Cardiac muscle cell (in vitro differentiated cells and primary cell): ENCODE results near the gene SORD. TPM values are rescaled to one million over a fixed set of nuclear protein-coding genes. Genes with fewer than 3 reads are reported as not detected.
"Not testable (repeated sequence)": the region's sequence is repeated elsewhere in the genome, so short reads cannot be mapped to it uniquely, and the experiment has no call there.

Experiments
- DNase-seq, 2 donors: peaks; one replicate each; pipeline versions ENCODE4 v3.0.0 to v3.0.0-alpha.2; 2010 to 2017; ENCODE audit warnings: low read depth in 1 of 2, low spot score in 1 of 2
- H3K27ac ChIP-seq: fragments of 200-600 bp; sonication (generic); 2 replicates; pipeline ENCODE4 v1.5.1; 2016
- H3K27me3 ChIP-seq: fragments of 200-600 bp; sonication (generic); 2 replicates; pipeline ENCODE4 v1.6.0; 2016; ENCODE audit warnings: control low read depth
- H3K36me3 ChIP-seq: fragments of 200-600 bp; sonication (generic); 2 replicates; pipeline ENCODE4 v1.5.1; 2016; ENCODE audit warnings: control low read depth
- H3K4me1 ChIP-seq: fragments of 200-600 bp; sonication (generic); 2 replicates; pipeline ENCODE4 v1.8.1; 2017; ENCODE audit warnings: low read depth, mild to moderate bottlenecking, mixed run types
- H3K4me3 ChIP-seq: fragments of 200-600 bp; sonication (generic); 2 replicates; pipeline ENCODE4 v1.5.1; 2016; ENCODE audit warnings: mild to moderate bottlenecking
- H3K9me3 ChIP-seq: fragments of 200-600 bp; sonication (generic); 2 replicates; pipeline ENCODE4 v1.5.1; 2017; ENCODE audit warnings: low read depth, mild to moderate bottlenecking, control low read depth
- polyA plus RNA-seq: library from polyadenylated mRNA; unstranded; fragments of >200 nt; fragmentation: Nextera tagmentation; extraction: Ambion mirVana; gene quantifications from 2 replicates; pipeline ENCODE4 v1.2.1, GENCODE V29; 2016
- total RNA-seq: library from RNA; depleted of rRNA; stranded (reverse); fragments of >200 nt; gene quantifications from 2 replicates; pipeline ENCODE4 v1.2.3, GENCODE V29; 2016
- TF ChIP-seq, protein P1 (sequence below): IDR thresholded peaks from 2 replicates; pipeline ENCODE4 v1.5.1; 2012; ENCODE audit warnings: low read depth, mild to moderate bottlenecking, low read length

The SORD gene
- total and polyA plus RNA-seq, 2 experiments from 2014 or later, result 58.3 to 67.2 TPM

DNA sequence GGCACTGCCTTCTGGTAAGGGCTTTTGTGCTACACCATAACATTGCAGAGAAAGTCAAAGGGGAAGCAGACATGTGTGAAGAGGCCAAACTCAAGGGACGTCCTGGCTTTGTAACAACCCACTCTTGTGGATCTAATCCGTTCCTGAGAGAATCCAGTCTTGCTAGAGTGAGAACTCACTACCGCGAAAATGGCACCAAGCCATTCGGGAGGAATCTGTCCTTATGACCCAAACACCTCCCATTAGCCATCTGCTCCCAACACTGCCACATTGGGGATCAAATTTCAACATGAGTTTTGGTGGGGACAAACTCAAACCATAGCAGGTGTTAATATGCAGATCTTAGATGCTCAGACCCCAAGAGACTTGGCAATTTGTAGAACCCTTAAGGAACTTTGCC, 56.2 kb downstream of the SORD start:
- H3K9me3 ChIP-seq, DNase-seq, H3K36me3 ChIP-seq, H3K4me3 ChIP-seq, H3K27me3 ChIP-seq, H3K27ac ChIP-seq, H3K4me1 ChIP-seq: not testable (repeated sequence)

DNA sequence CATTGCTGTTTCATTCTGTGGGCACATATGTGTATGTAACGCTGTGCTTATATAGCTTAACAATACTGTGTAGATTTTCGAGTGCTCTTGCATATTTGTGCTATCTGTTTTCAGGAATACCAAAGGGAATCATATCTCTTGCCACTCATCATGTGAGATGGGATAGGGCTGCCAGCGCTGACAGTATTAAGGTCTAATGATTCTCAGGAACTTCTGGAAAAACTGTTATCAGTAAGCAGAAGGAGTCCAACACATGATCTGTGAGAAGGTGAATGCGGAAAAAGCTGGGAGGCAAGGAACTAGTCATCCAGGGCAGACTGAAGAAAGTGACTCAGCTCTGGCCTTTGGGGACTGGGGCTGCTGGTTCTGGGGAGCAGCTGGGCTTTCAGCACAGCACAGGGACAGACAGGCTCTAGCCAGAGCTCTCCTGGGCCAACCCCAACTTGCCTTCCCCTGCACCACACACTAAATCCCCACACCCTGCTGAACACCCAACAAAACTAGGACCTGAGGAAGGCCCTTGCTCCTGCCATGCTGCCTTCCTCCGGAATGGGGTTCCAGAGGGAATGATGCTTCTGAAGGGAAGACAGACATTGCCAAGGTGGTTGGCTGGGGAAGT, 56.7 kb downstream of the SORD start:
- H3K27ac ChIP-seq, H3K36me3 ChIP-seq, H3K27me3 ChIP-seq, DNase-seq, H3K9me3 ChIP-seq, H3K4me1 ChIP-seq, H3K4me3 ChIP-seq: not testable (repeated sequence)

DNA sequence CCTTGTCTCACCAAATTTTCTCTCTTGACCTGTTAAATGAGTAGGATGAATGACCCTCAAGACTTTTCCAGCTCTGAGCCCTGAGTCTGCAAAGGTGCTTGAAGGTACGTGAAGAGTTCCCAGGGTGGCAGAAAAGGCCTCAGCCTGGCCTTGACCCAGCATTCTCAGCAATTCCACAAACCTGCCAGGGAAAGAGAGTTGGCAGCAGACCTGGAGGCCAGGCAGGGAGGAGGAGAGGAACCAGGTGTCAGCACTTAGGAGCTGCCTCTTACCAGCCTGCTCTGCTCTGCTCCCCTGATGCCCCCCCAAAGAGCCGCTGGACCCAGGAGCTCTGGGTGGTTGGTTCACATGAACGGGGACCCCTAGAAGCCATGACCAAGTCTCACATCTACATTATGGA, 57.6 kb downstream of the SORD start:
- H3K27ac ChIP-seq, H3K4me1 ChIP-seq, H3K27me3 ChIP-seq, H3K9me3 ChIP-seq, H3K4me3 ChIP-seq, DNase-seq, H3K36me3 ChIP-seq: not testable (repeated sequence)

GRCh38 chr15:45082412-45082811, 59.4 kb downstream of the SORD start:
- not testable (repeated sequence) for H3K27ac ChIP-seq, H3K4me1 ChIP-seq, H3K36me3 ChIP-seq, H3K4me3 ChIP-seq, H3K9me3 ChIP-seq, H3K27me3 ChIP-seq
- peak in 1 of 2 donors; percentile 20 for DNase-seq

- Histone ChIP-seq H3K4me1 (peaks cover 7% of the 10 kb centered on the region), H3K36me3 (no peaks in the 10 kb centered on the region), H3K27ac (no peak overlapping the region), H3K4me3 (no peak overlapping the region), H3K27me3 (no peaks in the 10 kb centered on the region), H3K9me3 (no peaks in the 10 kb centered on the region)
- no peak for DNase-seq
- TF ChIP-seq, protein P1, sequence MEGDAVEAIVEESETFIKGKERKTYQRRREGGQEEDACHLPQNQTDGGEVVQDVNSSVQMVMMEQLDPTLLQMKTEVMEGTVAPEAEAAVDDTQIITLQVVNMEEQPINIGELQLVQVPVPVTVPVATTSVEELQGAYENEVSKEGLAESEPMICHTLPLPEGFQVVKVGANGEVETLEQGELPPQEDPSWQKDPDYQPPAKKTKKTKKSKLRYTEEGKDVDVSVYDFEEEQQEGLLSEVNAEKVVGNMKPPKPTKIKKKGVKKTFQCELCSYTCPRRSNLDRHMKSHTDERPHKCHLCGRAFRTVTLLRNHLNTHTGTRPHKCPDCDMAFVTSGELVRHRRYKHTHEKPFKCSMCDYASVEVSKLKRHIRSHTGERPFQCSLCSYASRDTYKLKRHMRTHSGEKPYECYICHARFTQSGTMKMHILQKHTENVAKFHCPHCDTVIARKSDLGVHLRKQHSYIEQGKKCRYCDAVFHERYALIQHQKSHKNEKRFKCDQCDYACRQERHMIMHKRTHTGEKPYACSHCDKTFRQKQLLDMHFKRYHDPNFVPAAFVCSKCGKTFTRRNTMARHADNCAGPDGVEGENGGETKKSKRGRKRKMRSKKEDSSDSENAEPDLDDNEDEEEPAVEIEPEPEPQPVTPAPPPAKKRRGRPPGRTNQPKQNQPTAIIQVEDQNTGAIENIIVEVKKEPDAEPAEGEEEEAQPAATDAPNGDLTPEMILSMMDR, result no peak
Measured at GRCh38 chr15:45083223-45083622, 60.2 kb downstream of the SORD start.

DNA sequence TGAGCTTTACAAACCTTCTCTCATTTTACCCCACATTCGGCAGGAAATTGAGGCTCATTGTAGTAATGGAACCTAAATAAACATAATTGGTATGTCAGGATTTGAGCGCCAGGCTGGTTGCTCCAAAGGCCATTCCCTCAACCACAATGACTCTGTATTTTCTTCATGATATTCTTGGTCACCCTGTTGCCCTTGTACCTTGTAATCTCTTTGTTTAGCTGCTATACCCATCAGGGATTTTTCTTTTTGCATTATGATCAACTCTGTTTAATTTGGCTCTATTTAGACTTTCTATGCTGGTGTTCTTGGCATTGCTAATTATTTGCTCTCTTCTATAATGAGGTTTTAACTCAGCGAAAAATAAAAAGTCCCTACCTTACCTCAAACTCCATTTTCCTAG, 61.2 kb downstream of the SORD start:
- Histone ChIP-seq H3K27ac (no peak overlapping the region), H3K27me3 (no peaks in the 10 kb centered on the region), H3K4me3 (no peak overlapping the region), H3K9me3 (no peaks in the 10 kb centered on the region), H3K4me1 (peaks cover 16% of the 10 kb centered on the region), H3K36me3 (no peaks in the 10 kb centered on the region)
- DNase-seq, result no peak
- TF ChIP-seq, protein P1, result no peak

GRCh38 chr15:45087513-45087912, 64.5 kb downstream of the SORD start:
- no peak overlapping the region for H3K27ac ChIP-seq
- H3K4me1 ChIP-seq, result peaks cover 13% of the 10 kb centered on the region
- no peak for DNase-seq
- TF ChIP-seq, protein P1, result no peak
- H3K27me3 ChIP-seq, result peaks cover 10% of the 10 kb centered on the region
- no peaks in the 10 kb centered on the region for H3K9me3 ChIP-seq
- H3K36me3 ChIP-seq, result no peaks in the 10 kb centered on the region
- no peak overlapping the region for H3K4me3 ChIP-seq
